Measurements from ENCODE around the gene CORIN. TPM values are rescaled to one million over a fixed set of nuclear protein-coding genes. Genes with fewer than 3 reads are reported as not detected.
A peak's percentile ranks its signal among the peaks of the same experiment; 100 is the strongest.

Gene CORIN
- polyA plus RNA-seq, 2 of the 4 experiments (the other 2 are of a cell fraction) = 0.03 TPM; not detected in 1

DNA sequence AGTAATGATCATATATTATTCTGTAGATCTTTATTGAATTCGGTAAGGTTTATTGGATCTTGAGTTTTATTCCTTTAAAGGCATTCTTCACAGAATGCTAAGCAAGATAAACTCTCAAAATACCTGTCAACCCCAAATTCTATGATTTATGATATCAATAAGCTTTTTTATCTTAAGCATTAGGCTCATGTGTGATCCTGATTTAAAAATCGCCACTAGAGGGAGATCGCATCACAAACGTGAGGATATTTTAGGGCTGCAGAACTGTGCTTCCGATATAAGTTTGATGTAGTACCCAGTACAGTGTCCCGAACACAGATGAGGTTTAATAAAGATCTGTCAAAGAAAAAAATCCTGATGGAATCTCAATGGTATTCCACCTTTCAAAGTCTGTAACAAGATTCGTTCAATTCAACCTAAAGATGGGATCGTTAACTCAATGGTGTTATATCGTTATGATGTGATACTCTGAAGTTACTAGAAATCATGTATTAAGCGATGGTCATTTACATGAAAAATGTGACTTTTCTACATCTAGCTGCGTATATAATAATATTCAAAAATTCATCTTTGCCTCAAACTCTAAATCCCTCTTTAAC is 169.0 kb downstream of the CORIN start:
- Histone ChIP-seq H3K4me1 (no peaks in the 10 kb centered on the region), H3K4me3 (no peak overlapping the region), H3K27ac (no peak overlapping the region), H3K4me2 (peak overlapping the region; percentile 41; the same call in 1 of the 3 replicates), H3K9me3 (no peaks in the 10 kb centered on the region)
- no peak for TF ChIP-seq POLR2A (IDR thresholded peaks at IDR 0.05; ENCODE audit: low read length)
- TF ChIP-seq, protein P1, sequence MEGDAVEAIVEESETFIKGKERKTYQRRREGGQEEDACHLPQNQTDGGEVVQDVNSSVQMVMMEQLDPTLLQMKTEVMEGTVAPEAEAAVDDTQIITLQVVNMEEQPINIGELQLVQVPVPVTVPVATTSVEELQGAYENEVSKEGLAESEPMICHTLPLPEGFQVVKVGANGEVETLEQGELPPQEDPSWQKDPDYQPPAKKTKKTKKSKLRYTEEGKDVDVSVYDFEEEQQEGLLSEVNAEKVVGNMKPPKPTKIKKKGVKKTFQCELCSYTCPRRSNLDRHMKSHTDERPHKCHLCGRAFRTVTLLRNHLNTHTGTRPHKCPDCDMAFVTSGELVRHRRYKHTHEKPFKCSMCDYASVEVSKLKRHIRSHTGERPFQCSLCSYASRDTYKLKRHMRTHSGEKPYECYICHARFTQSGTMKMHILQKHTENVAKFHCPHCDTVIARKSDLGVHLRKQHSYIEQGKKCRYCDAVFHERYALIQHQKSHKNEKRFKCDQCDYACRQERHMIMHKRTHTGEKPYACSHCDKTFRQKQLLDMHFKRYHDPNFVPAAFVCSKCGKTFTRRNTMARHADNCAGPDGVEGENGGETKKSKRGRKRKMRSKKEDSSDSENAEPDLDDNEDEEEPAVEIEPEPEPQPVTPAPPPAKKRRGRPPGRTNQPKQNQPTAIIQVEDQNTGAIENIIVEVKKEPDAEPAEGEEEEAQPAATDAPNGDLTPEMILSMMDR (IDR thresholded peaks at IDR 0.05) = peak; percentile 57
- peak; percentile 41; the same call in 2 of the 3 replicates for TF ChIP-seq SMC3 (IDR thresholded peaks at IDR 0.05)
- peak; percentile 45 to 52 for TF ChIP-seq RAD21 (conservative IDR thresholded peaks at IDR 0.05 in 1 of 2, IDR thresholded peaks at IDR 0.05 in 1 of 2)
- ChIA-PET POLR2A (no interaction called here), CTCF (interaction anchor here (0.6 to 3.0 kb wide), 10 partner anchors 10 to 377 kb away, joined by 3 to 14 read pairs (median 4); no protein-coding TSS in a partner anchor)
- peak; percentile 3 to 44 for DNase-seq (ENCODE audit: low read depth in 1 of 2, low spot score in 1 of 2)
- no peak for FAIRE-seq
- 22% methylated on average over 11 of the region's 11 CpGs for WGBS (ENCODE audit: missing lambda C conversion rate)
- ATAC-seq = peak; percentile 68 to 85; a peak in 4 of 6 replicates

DNA sequence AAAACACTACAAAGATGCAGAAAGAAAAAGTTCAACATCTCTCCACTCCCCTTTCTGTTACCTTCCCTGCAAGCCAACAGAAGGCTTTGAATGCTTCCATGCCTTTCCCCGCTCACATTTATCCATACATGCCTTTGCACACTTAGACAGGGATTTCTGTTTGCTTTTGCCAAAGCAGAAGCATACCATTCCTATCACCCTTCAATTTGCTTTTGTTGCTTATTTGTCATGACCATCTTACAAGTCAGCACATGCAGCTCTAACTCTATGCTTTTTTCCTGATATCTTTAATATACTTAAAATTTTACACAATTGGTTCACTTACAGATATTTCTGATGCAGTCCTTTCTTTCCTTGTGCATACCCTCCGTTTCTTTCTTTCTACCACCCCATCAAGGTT is 169.6 kb downstream of the CORIN start:
- Histone ChIP-seq H3K9me3 (no peaks in the 10 kb centered on the region), H3K4me1 (no peaks in the 10 kb centered on the region), H3K4me3 (no peak overlapping the region), H3K27ac (no peak overlapping the region), H3K4me2 (no peak overlapping the region)
- TF ChIP-seq TFCP2L1 (CRISPR knock-in tag; IDR thresholded peaks at IDR 0.05) = no peak
- CTCF ChIA-PET = interaction anchor here (0.6 to 3.0 kb wide), 7 partner anchors 10 to 265 kb away, joined by 3 to 14 read pairs (median 5); no protein-coding TSS in a partner anchor
- FAIRE-seq (no peak), ATAC-seq (no peak), DNase-seq (ENCODE audit: low read depth in 1 of 2, low spot score in 1 of 2) (no peak)
- POLR2A ChIA-PET = no interaction called here
- WGBS (ENCODE audit: missing lambda C conversion rate) = 28% methylated on average over 2 of the region's 2 CpGs

DNA sequence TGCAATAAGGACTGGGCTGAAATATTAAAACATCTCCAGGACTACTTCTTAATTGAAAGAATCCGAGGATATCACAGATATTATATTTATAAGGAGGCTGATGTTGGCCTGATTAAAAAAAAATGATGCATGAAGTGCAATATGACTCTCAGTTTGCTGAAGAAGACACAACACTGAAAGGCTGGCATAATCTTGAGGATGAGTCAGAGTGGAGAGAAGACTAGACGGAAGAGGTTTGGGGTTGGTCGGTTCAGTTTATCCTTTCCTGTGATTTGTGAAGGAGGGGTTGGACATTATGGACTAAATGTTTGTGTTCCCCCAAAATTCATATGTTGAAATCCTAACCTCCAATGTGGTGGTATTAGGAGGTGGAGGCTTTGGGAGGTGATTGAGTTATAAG is 170.3 kb downstream of the CORIN start:
- Histone ChIP-seq H3K9me3 (no peaks in the 10 kb centered on the region), H3K27ac (no peak overlapping the region), H3K4me2 (no peak overlapping the region), H3K4me3 (no peak overlapping the region), H3K4me1 (no peaks in the 10 kb centered on the region)
- FAIRE-seq (no peak), ATAC-seq (no peak), DNase-seq (ENCODE audit: low read depth in 1 of 2, low spot score in 1 of 2) (no peak)
- TF ChIP-seq HDAC2 (IDR thresholded peaks at IDR 0.05) = no peak
- TF ChIP-seq, protein P2, sequence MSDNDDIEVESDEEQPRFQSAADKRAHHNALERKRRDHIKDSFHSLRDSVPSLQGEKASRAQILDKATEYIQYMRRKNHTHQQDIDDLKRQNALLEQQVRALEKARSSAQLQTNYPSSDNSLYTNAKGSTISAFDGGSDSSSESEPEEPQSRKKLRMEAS (IDR thresholded peaks at IDR 0.05) = no peak
- TF ChIP-seq, protein P3, sequence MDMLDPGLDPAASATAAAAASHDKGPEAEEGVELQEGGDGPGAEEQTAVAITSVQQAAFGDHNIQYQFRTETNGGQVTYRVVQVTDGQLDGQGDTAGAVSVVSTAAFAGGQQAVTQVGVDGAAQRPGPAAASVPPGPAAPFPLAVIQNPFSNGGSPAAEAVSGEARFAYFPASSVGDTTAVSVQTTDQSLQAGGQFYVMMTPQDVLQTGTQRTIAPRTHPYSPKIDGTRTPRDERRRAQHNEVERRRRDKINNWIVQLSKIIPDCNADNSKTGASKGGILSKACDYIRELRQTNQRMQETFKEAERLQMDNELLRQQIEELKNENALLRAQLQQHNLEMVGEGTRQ (IDR thresholded peaks at IDR 0.05) = no peak
- no peak for TF ChIP-seq RFX5 (IDR thresholded peaks at IDR 0.05)
- TF ChIP-seq EHF (CRISPR knock-in tag; IDR thresholded peaks at IDR 0.05) = no peak
- TF ChIP-seq, protein P4, sequence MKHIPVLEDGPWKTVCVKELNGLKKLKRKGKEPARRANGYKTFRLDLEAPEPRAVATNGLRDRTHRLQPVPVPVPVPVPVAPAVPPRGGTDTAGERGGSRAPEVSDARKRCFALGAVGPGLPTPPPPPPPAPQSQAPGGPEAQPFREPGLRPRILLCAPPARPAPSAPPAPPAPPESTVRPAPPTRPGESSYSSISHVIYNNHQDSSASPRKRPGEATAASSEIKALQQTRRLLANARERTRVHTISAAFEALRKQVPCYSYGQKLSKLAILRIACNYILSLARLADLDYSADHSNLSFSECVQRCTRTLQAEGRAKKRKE (CRISPR knock-in tag; IDR thresholded peaks at IDR 0.05; ENCODE audit: low read depth) = no peak
- no peak for TF ChIP-seq GATA3 (IDR thresholded peaks at IDR 0.05; ENCODE audit: borderline replicate concordance)
- TF ChIP-seq, protein P5, sequence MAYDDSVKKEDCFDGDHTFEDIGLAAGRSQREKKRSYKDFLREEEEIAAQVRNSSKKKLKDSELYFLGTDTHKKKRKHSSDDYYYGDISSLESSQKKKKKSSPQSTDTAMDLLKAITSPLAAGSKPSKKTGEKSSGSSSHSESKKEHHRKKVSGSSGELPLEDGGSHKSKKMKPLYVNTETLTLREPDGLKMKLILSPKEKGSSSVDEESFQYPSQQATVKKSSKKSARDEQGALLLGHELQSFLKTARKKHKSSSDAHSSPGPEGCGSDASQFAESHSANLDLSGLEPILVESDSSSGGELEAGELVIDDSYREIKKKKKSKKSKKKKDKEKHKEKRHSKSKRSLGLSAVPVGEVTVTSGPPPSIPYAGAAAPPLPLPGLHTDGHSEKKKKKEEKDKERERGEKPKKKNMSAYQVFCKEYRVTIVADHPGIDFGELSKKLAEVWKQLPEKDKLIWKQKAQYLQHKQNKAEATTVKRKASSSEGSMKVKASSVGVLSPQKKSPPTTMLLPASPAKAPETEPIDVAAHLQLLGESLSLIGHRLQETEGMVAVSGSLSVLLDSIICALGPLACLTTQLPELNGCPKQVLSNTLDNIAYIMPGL (CRISPR knock-in tag; IDR thresholded peaks at IDR 0.05; ENCODE audit: borderline replicate concordance) = no peak
- no peak for TF ChIP-seq CHD2 (IDR thresholded peaks at IDR 0.05; ENCODE audit: low read length, partially characterized antibody)
- TF ChIP-seq JUNB (IDR thresholded peaks at IDR 0.05) = no peak
- TF ChIP-seq, protein P6, sequence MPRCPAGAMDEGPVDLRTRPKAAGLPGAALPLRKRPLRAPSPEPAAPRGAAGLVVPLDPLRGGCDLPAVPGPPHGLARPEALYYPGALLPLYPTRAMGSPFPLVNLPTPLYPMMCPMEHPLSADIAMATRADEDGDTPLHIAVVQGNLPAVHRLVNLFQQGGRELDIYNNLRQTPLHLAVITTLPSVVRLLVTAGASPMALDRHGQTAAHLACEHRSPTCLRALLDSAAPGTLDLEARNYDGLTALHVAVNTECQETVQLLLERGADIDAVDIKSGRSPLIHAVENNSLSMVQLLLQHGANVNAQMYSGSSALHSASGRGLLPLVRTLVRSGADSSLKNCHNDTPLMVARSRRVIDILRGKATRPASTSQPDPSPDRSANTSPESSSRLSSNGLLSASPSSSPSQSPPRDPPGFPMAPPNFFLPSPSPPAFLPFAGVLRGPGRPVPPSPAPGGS (IDR thresholded peaks at IDR 0.05) = no peak
- TF ChIP-seq NFE2L2 (conservative IDR thresholded peaks at IDR 0.05; ENCODE audit: low read length) = no peak
- CTCF ChIA-PET = no interaction called here
- POLR2A ChIA-PET = no interaction called here
- 19% methylated on average over 3 of the region's 3 CpGs for WGBS (ENCODE audit: missing lambda C conversion rate)
